Fibroblast of villous mesenchyme (primary cell): Measurements from ENCODE around the gene C8A. TPM values are rescaled to one million over a fixed set of nuclear protein-coding genes. Genes with fewer than 3 reads are reported as not detected.

Experiments
- DNase-seq: peaks from one replicate; pipeline ENCODE4 v3.0.0-alpha.2; 2010; ENCODE audit warnings: low read depth
- H3K4me3 ChIP-seq: 2 replicates; pipeline ENCODE4 v1.5.1; 2011; ENCODE audit warnings: low read depth, mild to moderate bottlenecking, low read length
- CTCF ChIP-seq: IDR thresholded peaks from 2 replicates; pipeline ENCODE4 v1.5.1; 2012; ENCODE audit warnings: low read depth, mild to moderate bottlenecking, low read length; ENCODE audit not compliant: insufficient read depth
- total RNA-seq: library from RNA; depleted of rRNA; stranded (reverse); fragments of >200 nt; gene quantifications from 2 replicates; pipeline ENCODE4 v1.2.3, GENCODE V29; 2012

Gene C8A
- total RNA-seq: not detected in 2 replicates

GRCh38 chr1:56854521-56855099 lies at the start of gene C8A:
Gene C8A (plus strand): TSS chr1:56854797. CDS start chr1:56854902, 105 bp downstream.
- DNase-seq: no peak
- no peak for TF ChIP-seq CTCF
- no peak within 1 kb of the TSS for H3K4me3 ChIP-seq

- DNase-seq: no peak
- TF ChIP-seq CTCF: no peak
- H3K4me3 ChIP-seq: no peak overlapping the region
These were observed 47.8 kb upstream of the C8A start for GRCh38 chr1:56806804-56807203.

GRCh38 chr1:56808410-56808809 lies 46.2 kb upstream of the C8A start:
- no peak for TF ChIP-seq CTCF
- DNase-seq: no peak
- no peak overlapping the region for H3K4me3 ChIP-seq

- no peak overlapping the region for H3K4me3 ChIP-seq
- DNase-seq: no peak
- TF ChIP-seq CTCF: no peak
These were observed 43.3 kb upstream of the C8A start for GRCh38 chr1:56811331-56811730.

GRCh38 chr1:56814205-56814604 lies 40.4 kb upstream of the C8A start:
- no peak for DNase-seq
- H3K4me3 ChIP-seq: no peak overlapping the region
- TF ChIP-seq CTCF: no peak

- DNase-seq: no peak
- H3K4me3 ChIP-seq: no peak overlapping the region
- TF ChIP-seq CTCF: no peak
These were observed 38.3 kb upstream of the C8A start for GRCh38 chr1:56816264-56816663.

- DNase-seq: no peak
- no peak overlapping the region for H3K4me3 ChIP-seq
- TF ChIP-seq CTCF: no peak
These were observed 37.7 kb upstream of the C8A start for GRCh38 chr1:56816909-56817308.
